ENCODE results near the gene CMBL. TPM values are rescaled to one million over a fixed set of nuclear protein-coding genes. Genes with fewer than 3 reads are reported as not detected.

CMBL gene
- polyA plus RNA-seq, 1 experiment, result 43.0 TPM

GRCh38 chr5:10261065-10261464 is 46.6 kb downstream of the CMBL start:
- ChIA-PET POLR2A (interaction anchor here (2.2 kb wide), 1 partner anchor 11 kb away, joined by 7 read pairs; the partner anchor contains the start of genes ATPSCKMT and CCT5), CTCF (interaction anchor here (1.7 kb wide), 1 partner anchor 23 kb away, joined by 5 read pairs; no protein-coding TSS in a partner anchor)
- Histone ChIP-seq H3K27ac (ENCODE audit: low read depth, low read length) (no peak overlapping the region), H3K4me3 (ENCODE audit: low read depth, low read length) (no peak overlapping the region), H3K9me3 (ENCODE audit: control insufficient read depth, insufficient read depth, low read length) (no peaks in the 10 kb centered on the region), H3K27me3 (ENCODE audit: control insufficient read depth, insufficient read depth, low read length) (no peaks in the 10 kb centered on the region)
- no peak for DNase-seq (ENCODE audit: low read depth, low spot score)
- no peak for TF ChIP-seq CTCF (IDR thresholded peaks at IDR 0.05; ENCODE audit: low read depth, low read length)

DNA sequence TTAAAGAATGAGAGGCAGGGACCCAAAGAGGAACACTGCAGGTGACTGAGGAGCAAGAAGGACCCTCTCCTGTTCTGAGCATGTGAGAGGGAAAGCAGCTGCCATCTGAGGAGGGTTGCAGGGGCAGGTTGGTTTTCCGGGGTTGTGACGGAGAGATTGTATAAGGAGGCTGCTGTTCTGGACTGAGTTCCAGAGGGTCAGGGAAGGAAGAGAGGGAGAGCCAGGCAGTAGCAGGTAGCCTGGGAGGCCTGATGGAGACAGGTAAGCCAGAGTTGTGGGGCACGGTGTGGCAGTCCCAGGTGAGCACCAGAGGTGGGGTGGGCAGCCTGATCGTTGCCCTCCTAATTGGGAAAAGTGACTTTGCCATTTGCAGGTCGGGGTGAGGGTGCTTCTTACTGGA is 47.8 kb downstream of the CMBL start:
- Histone ChIP-seq H3K27me3 (ENCODE audit: control insufficient read depth, insufficient read depth, low read length) (no peaks in the 10 kb centered on the region), H3K4me3 (ENCODE audit: low read depth, low read length) (no peak overlapping the region), H3K9me3 (ENCODE audit: control insufficient read depth, insufficient read depth, low read length) (no peaks in the 10 kb centered on the region), H3K27ac (ENCODE audit: low read depth, low read length) (no peak overlapping the region)
- ChIA-PET CTCF (no interaction called here), POLR2A (interaction anchor here (2.2 kb wide), 1 partner anchor 10 kb away, joined by 7 read pairs; the partner anchor contains the start of genes ATPSCKMT and CCT5)
- no peak for DNase-seq (ENCODE audit: low read depth, low spot score)
- TF ChIP-seq CTCF (IDR thresholded peaks at IDR 0.05; ENCODE audit: low read depth, low read length), result no peak

DNA sequence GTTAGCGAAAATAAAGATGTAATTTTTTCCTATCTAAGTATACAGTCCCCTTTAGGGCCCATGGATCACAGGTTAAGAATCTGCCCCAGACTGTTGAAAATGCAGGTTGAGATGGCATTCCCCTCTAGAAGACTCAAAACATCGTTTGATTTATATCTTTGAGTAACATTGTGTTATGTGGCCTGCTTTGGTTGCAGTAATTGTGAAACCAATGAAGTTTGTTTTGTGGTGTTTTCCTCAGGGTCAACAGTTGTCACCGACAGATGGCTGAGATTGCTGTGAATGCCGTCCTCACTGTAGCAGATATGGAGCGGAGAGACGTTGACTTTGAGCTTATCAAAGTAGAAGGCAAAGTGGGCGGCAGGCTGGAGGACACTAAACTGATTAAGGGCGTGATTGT is 49.8 kb downstream of the CMBL start:
- ChIA-PET CTCF (no interaction called here), POLR2A (no interaction called here)
- H3K4me3 ChIP-seq (ENCODE audit: low read depth, low read length), result no peak overlapping the region
- H3K27ac ChIP-seq (ENCODE audit: low read depth, low read length), result no peak overlapping the region
- no peaks in the 10 kb centered on the region for H3K27me3 ChIP-seq (ENCODE audit: control insufficient read depth, insufficient read depth, low read length)
- no peak for DNase-seq (ENCODE audit: low read depth, low spot score)
- H3K9me3 ChIP-seq (ENCODE audit: control insufficient read depth, insufficient read depth, low read length), result no peaks in the 10 kb centered on the region
- TF ChIP-seq CTCF (IDR thresholded peaks at IDR 0.05; ENCODE audit: low read depth, low read length), result no peak

DNA sequence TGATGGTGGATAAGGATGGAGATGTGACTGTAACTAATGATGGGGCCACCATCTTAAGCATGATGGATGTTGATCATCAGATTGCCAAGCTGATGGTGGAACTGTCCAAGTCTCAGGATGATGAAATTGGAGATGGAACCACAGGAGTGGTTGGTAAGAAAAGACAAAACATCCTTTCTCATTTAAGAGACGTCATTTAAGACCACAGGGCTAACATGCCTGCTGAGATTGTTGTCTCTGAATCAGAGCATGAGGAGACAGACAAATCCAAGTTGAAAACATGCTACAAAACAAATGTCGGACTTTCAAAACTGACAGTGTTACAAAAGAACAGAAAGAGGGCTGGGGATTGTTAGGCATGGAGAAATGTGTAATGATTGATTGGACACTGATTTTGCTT is 53.0 kb downstream of the CMBL start:
- Histone ChIP-seq H3K9me3 (ENCODE audit: control insufficient read depth, insufficient read depth, low read length) (no peaks in the 10 kb centered on the region), H3K27ac (ENCODE audit: low read depth, low read length) (no peak overlapping the region), H3K4me3 (ENCODE audit: low read depth, low read length) (no peak overlapping the region), H3K27me3 (ENCODE audit: control insufficient read depth, insufficient read depth, low read length) (no peaks in the 10 kb centered on the region)
- DNase-seq (ENCODE audit: low read depth, low spot score), result no peak
- ChIA-PET CTCF (interaction anchor here (0.8 kb wide), 1 partner anchor 29 kb away, joined by 3 read pairs; no protein-coding TSS in a partner anchor), POLR2A (no interaction called here)
- no peak for TF ChIP-seq CTCF (IDR thresholded peaks at IDR 0.05; ENCODE audit: low read depth, low read length)

- no peak overlapping the region for H3K27ac ChIP-seq (ENCODE audit: low read depth, low read length)
- no peak overlapping the region for H3K4me3 ChIP-seq (ENCODE audit: low read depth, low read length)
- H3K27me3 ChIP-seq (ENCODE audit: control insufficient read depth, insufficient read depth, low read length), result no peaks in the 10 kb centered on the region
- no peak for DNase-seq (ENCODE audit: low read depth, low spot score)
- POLR2A ChIA-PET, result no interaction called here
- H3K9me3 ChIP-seq (ENCODE audit: control insufficient read depth, insufficient read depth, low read length), result no peaks in the 10 kb centered on the region
- CTCF ChIA-PET, result interaction anchor here (0.7 kb wide), 1 partner anchor 10 kb away, joined by 5 read pairs; no protein-coding TSS in a partner anchor
- no peak for TF ChIP-seq CTCF (IDR thresholded peaks at IDR 0.05; ENCODE audit: low read depth, low read length)
Observed at GRCh38 chr5:10253390-10253789, 54.3 kb downstream of the CMBL start.

Data from AG04450 (cell line).